Adrenal gland (tissue), 5 donors: ENCODE measurements around the gene HDAC4.

Experiments
- POLR2A ChIP-seq, 2 donors: fragments of 450-650 bp; IDR thresholded peaks; one replicate each; pipeline ENCODE4 v1.6.1; 2017; ENCODE audit warnings: antibody characterized with exemption in 2 of 2, mild to moderate bottlenecking in 2 of 2, moderate library complexity in 1 of 2
- TF ChIP-seq, protein P1 (sequence below), 6 experiments: fragments of 450-650 bp in 4 of 6; fragments of 200-600 bp in 2 of 6; sonication (generic) in 1 of 6; IDR thresholded peaks; 1 replicate in 5 of 6; 2 replicates in 1 of 6; pipeline versions ENCODE4 v1.5.1 to v1.8.0; 2016 to 2021; ENCODE audit warnings: antibody characterized with exemption in 6 of 6, mild to moderate bottlenecking in 2 of 6, moderate library complexity in 1 of 6
- donor health status: DM: no; HTN: no; CAD: no.

DNA sequence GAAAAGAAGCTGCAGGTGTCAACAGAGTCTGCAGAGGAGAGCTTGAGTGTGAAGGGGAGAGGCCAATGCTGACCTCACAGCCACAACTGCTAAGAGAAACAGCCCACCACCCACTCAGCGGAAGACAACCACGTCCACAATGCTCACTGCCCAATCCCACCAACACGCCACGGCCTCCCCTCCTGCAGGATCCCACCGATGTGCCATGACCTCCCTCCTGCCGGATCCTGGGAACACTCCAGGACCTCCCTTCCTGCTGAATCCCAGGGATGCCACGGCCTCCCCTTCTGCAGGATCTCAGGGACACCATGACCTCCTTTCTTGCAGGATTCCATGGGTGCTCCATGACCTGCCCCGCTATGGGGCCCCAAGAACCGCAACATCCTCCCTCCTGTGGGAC lies 285.2 kb downstream of the HDAC4 start:
- TF ChIP-seq, protein P1, sequence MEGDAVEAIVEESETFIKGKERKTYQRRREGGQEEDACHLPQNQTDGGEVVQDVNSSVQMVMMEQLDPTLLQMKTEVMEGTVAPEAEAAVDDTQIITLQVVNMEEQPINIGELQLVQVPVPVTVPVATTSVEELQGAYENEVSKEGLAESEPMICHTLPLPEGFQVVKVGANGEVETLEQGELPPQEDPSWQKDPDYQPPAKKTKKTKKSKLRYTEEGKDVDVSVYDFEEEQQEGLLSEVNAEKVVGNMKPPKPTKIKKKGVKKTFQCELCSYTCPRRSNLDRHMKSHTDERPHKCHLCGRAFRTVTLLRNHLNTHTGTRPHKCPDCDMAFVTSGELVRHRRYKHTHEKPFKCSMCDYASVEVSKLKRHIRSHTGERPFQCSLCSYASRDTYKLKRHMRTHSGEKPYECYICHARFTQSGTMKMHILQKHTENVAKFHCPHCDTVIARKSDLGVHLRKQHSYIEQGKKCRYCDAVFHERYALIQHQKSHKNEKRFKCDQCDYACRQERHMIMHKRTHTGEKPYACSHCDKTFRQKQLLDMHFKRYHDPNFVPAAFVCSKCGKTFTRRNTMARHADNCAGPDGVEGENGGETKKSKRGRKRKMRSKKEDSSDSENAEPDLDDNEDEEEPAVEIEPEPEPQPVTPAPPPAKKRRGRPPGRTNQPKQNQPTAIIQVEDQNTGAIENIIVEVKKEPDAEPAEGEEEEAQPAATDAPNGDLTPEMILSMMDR (IDR thresholded peaks at IDR 0.05) = no peak
- no peak for TF ChIP-seq POLR2A (IDR thresholded peaks at IDR 0.05)
